WTC11 (cell line): ENCODE measurements around the gene LZTS2.

ENCODE experiments used
- AR ChIP-seq: fragments of 250-450 bp; sonication (Bioruptor Pico); IDR thresholded peaks from 2 replicates; pipeline ENCODE4 v1.9.0; 2021; ENCODE audit warnings: mild to moderate bottlenecking
- ATF1 ChIP-seq: sonication (generic); formaldehyde crosslinking; IDR thresholded peaks from 2 replicates; pipeline ENCODE4 v1.8.1; 2023; ENCODE audit warnings: mild to moderate bottlenecking, moderate library complexity, missing genetic modification reagents
- ATF2 ChIP-seq: sonication (generic); formaldehyde crosslinking; IDR thresholded peaks from 2 replicates; pipeline ENCODE4 v1.8.1; 2022; ENCODE audit warnings: low read depth, missing genetic modification reagents, borderline replicate concordance
- ATF3 ChIP-seq: sonication (generic); formaldehyde crosslinking; conservative IDR thresholded peaks from 2 replicates; pipeline ENCODE4 v1.8.1; 2022; ENCODE audit warnings: mild to moderate bottlenecking, missing genetic modification reagents
- CREB1 ChIP-seq: sonication (generic); formaldehyde crosslinking; IDR thresholded peaks from 2 replicates; pipeline ENCODE4 v1.8.0; 2023; ENCODE audit warnings: mild to moderate bottlenecking, missing genetic modification reagents
- CTCF ChIP-seq: fragments of 200-600 bp; IDR thresholded peaks from 2 replicates; pipeline ENCODE4 v1.8.0; 2022; ENCODE audit warnings: antibody characterized with exemption
- E2F1 ChIP-seq: sonication (generic); formaldehyde crosslinking; IDR thresholded peaks from 2 replicates; pipeline ENCODE4 v1.8.0; 2022; ENCODE audit warnings: mild to moderate bottlenecking, missing genetic modification reagents
- E2F5 ChIP-seq: sonication (generic); formaldehyde crosslinking; IDR thresholded peaks from 2 replicates; pipeline ENCODE4 v1.8.1; 2022; ENCODE audit warnings: mild to moderate bottlenecking, moderate library complexity, missing genetic modification reagents
- FOXJ3 ChIP-seq: sonication (generic); formaldehyde crosslinking; IDR thresholded peaks from 2 replicates; pipeline ENCODE4 v1.9.0; 2021; ENCODE audit warnings: missing genetic modification reagents, mild to moderate bottlenecking, borderline replicate concordance
- ZNF232 ChIP-seq: sonication (generic); formaldehyde crosslinking; IDR thresholded peaks from 2 replicates; pipeline ENCODE4 v1.8.0; 2022; ENCODE audit warnings: mild to moderate bottlenecking, missing genetic modification reagents
- ZNF317 ChIP-seq: sonication (generic); formaldehyde crosslinking; IDR thresholded peaks from 2 replicates; pipeline ENCODE4 v1.8.1; 2023; ENCODE audit warnings: low read depth, mild to moderate bottlenecking, moderate library complexity, missing genetic modification reagents, borderline replicate concordance
- ZNF416 ChIP-seq: fragments of 250-450 bp; sonication (Bioruptor Pico); IDR thresholded peaks from 2 replicates; pipeline ENCODE4 v1.9.0; 2021; ENCODE audit warnings: mild to moderate bottlenecking, inconsistent platforms
- ZNF671 ChIP-seq: fragments of 250-450 bp; sonication (Bioruptor Pico); IDR thresholded peaks from 2 replicates; pipeline ENCODE4 v1.8.0; 2021; ENCODE audit warnings: mild to moderate bottlenecking

- TF ChIP-seq ATF2 (CRISPR knock-in tag) = no peak
- TF ChIP-seq CTCF = no peak
- TF ChIP-seq ZNF671 (CRISPR knock-in tag) = no peak
- TF ChIP-seq ZNF317 (CRISPR knock-in tag) = no peak
- no peak for TF ChIP-seq ATF3 (CRISPR knock-in tag)
- no peak for TF ChIP-seq ZNF232
- no peak for TF ChIP-seq FOXJ3 (CRISPR knock-in tag)
- TF ChIP-seq ATF1 = no peak
- no peak for TF ChIP-seq E2F5
- TF ChIP-seq ZNF416 (CRISPR knock-in tag) = no peak
- TF ChIP-seq AR (CRISPR knock-in tag) = no peak
- TF ChIP-seq E2F1 = no peak
- TF ChIP-seq CREB1 = no peak
These were observed 47.0 kb downstream of the LZTS2 start for GRCh38 chr10:101046332-101047238.
